ENCODE data around the gene HDAC4.
A peak's percentile ranks its signal among the peaks of the same experiment; 100 is the strongest.

DNA sequence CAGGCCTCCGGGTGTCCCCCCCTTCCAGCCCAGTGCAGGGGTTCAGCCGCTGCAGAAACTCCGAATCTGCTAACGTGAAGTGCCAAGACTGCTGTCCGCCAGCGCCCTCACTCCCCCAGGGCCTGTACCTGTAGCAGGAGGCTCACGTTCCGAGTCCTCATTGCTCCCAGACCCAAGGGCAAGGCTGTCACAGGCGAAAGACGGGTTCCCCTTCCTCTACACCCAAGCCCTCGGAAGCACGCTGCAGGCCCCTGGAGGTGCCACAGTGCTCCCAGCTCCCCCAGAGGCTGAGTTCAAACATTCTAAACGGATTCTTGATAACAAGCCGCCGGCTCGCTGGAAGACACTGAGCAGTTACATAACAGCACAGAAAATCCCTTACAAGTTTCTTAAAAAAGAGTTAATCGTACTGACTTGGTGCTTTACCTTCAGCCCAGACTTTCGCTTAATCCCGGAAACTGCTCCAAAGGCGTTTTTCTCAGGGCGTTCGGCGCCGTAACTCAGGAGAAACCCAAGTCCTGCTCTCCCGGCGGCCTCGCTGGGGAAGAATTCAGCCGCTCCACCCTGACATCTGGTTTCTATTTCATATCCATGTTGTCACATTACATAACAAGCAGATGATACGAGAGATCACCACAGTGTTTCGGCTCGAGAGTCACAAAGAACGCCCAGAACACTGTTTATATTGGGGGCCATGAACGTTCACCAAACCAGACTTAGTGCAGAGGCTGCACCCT is 92.0 kb downstream of the HDAC4 start:
- TF ChIP-seq, protein P1, sequence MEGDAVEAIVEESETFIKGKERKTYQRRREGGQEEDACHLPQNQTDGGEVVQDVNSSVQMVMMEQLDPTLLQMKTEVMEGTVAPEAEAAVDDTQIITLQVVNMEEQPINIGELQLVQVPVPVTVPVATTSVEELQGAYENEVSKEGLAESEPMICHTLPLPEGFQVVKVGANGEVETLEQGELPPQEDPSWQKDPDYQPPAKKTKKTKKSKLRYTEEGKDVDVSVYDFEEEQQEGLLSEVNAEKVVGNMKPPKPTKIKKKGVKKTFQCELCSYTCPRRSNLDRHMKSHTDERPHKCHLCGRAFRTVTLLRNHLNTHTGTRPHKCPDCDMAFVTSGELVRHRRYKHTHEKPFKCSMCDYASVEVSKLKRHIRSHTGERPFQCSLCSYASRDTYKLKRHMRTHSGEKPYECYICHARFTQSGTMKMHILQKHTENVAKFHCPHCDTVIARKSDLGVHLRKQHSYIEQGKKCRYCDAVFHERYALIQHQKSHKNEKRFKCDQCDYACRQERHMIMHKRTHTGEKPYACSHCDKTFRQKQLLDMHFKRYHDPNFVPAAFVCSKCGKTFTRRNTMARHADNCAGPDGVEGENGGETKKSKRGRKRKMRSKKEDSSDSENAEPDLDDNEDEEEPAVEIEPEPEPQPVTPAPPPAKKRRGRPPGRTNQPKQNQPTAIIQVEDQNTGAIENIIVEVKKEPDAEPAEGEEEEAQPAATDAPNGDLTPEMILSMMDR (optimal IDR thresholded peaks at IDR 0.05 in 1 of 3, IDR thresholded peaks at IDR 0.05 in 1 of 3, conservative IDR thresholded peaks at IDR 0.05 in 1 of 3; ENCODE audit: extremely low read depth in 1 of 3, insufficient read depth in 2 of 3, low read length in 3 of 3), result peak in 1 of 3 experiments; percentile 43
- TF ChIP-seq EZH2 (IDR thresholded peaks at IDR 0.05; ENCODE audit: low read length), result no peak
